Measurements from ENCODE around the gene KIAA1217. TPM values are rescaled to one million over a fixed set of nuclear protein-coding genes. Genes with fewer than 3 reads are reported as not detected.

KIAA1217 gene
- total and polyA plus RNA-seq, 12 donors: 10.8 to 73.7 (median 40.8) TPM

GRCh38 chr10:24239289-24240040 lies 30.5 kb downstream of the KIAA1217 start:
- WGBS, 4 donors: 65 to 81% (median 78%) methylated on average over 10 of the region's 10 CpGs
- no peak for TF ChIP-seq CTCF (IDR thresholded peaks at IDR 0.05)
- TF ChIP-seq POLR2A (IDR thresholded peaks at IDR 0.05): no peak
- Histone ChIP-seq H3K36me3 (replicated peaks in 1 of 2) (no peaks in the 10 kb centered on the region), H3K9me3 (replicated peaks in 1 of 3) (no peaks in the 10 kb centered on the region), H3K27me3 (no peaks in the 10 kb centered on the region), H3K4me1 (replicated peaks in 1 of 2) (no peaks in the 10 kb centered on the region), H3K27ac (peak overlapping the region in 2 of 5 donors; percentile 33 to 65), H3K4me3 (no peak overlapping the region)
- no peak for DNase-seq
- intact Hi-C loops (cut with DNase I): no loop called here

- H3K4me1 ChIP-seq (replicated peaks in 1 of 2): no peaks in the 10 kb centered on the region
- intact Hi-C loops (cut with DNase I): no loop called here
- no peaks in the 10 kb centered on the region for H3K36me3 ChIP-seq (replicated peaks in 1 of 2)
- no peaks in the 10 kb centered on the region for H3K27me3 ChIP-seq
- H3K27ac ChIP-seq: peak overlapping the region in 2 of 5 donors; percentile 33 to 65
- 77 to 79% (median 78%) methylated on average over 8 of the region's 8 CpGs for WGBS, 4 donors
- DNase-seq: no peak
- no peak overlapping the region for H3K4me3 ChIP-seq
- H3K9me3 ChIP-seq (replicated peaks in 1 of 3): no peaks in the 10 kb centered on the region
- TF ChIP-seq CTCF (IDR thresholded peaks at IDR 0.05) (no peak), POLR2A (IDR thresholded peaks at IDR 0.05) (no peak)
Observed at GRCh38 chr10:24240041-24240751, 31.3 kb downstream of the KIAA1217 start.

GRCh38 chr10:24241536-24242040 lies 32.6 kb downstream of the KIAA1217 start:
- no peak for TF ChIP-seq CTCF (IDR thresholded peaks at IDR 0.05)
- TF ChIP-seq POLR2A (IDR thresholded peaks at IDR 0.05): no peak
- peak overlapping the region in 1 of 5 donors; percentile 38 for H3K27ac ChIP-seq
- DNase-seq: no peak
- no peaks in the 10 kb centered on the region for H3K9me3 ChIP-seq (replicated peaks in 1 of 3)
- no peaks in the 10 kb centered on the region for H3K36me3 ChIP-seq (replicated peaks in 1 of 2)
- 58 to 70% (median 67%) methylated on average over 5 of the region's 5 CpGs for WGBS, 4 donors
- intact Hi-C loops (cut with DNase I): no loop called here
- H3K4me3 ChIP-seq: no peak overlapping the region
- no peaks in the 10 kb centered on the region for H3K27me3 ChIP-seq
- H3K4me1 ChIP-seq (replicated peaks in 1 of 2): no peaks in the 10 kb centered on the region

DNA sequence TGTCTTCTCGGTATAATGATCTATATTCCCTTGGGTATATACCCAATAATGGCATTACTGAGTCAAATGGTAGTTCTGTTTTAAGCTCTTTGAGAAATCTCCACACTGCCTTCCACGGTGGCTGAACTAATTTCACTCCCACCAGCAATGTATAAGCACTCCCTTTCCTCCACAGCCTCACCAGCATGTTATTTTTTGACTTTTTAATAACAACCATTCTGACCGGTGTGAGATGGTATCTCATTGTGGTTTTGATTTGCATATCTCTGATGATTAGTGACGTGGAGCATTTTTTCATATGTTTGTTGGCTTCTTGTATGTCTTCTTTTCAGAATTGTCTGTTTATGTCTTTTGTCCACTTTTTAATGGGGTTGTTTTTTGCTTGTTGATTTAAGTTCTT lies 33.6 kb downstream of the KIAA1217 start:
- H3K4me3 ChIP-seq: no peak overlapping the region
- intact Hi-C loops (cut with DNase I): no loop called here
- TF ChIP-seq POLR2A (IDR thresholded peaks at IDR 0.05): no peak
- no peak for TF ChIP-seq CTCF (IDR thresholded peaks at IDR 0.05)
- no peaks in the 10 kb centered on the region for H3K9me3 ChIP-seq (replicated peaks in 1 of 3)
- no peak for DNase-seq
- H3K4me1 ChIP-seq (replicated peaks in 1 of 2): no peaks in the 10 kb centered on the region
- WGBS, 4 donors: 77 to 87% (median 82%) methylated on average over 4 of the region's 4 CpGs
- no peaks in the 10 kb centered on the region for H3K36me3 ChIP-seq (replicated peaks in 1 of 2)
- no peak overlapping the region for H3K27ac ChIP-seq
- H3K27me3 ChIP-seq: no peaks in the 10 kb centered on the region

Data from adrenal gland (tissue), 12 donors.